ENCODE measurements around the gene SOX3.

The SOX3 gene

GRCh38 chrX:140500441-140500840 is 4.4 kb downstream of the SOX3 start:
- in situ Hi-C loops (cut with HindIII; ENCODE audit: low sequenced_read_pairs): loop anchor here (5.0 kb wide), 1 partner anchor 53 kb away; no protein-coding TSS in a partner anchor

DNA sequence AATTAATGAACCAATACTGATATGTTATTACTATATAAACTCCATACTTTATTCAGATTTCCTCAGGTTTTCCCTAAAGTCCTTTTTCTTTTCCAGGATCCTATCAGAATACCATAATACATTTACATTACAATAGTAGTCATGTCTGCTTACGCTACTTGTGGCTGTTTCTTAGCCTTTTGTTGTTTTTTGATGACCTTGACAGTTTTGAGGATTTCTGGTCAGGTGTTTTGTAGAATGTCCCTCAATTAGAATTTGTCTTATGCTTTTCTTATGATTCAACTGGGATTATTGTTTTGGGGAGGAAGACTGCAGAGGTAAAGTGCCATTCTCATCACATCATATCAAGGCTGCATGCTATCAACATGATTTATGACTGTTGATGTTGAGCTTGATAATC is 9.1 kb downstream of the SOX3 start:
- in situ Hi-C loops (cut with HindIII; ENCODE audit: low sequenced_read_pairs): no loop called here

GRCh38 chrX:140492066-140492994 is 12.5 kb downstream of the SOX3 start:
- in situ Hi-C loops (cut with HindIII; ENCODE audit: low sequenced_read_pairs): no loop called here

DNA sequence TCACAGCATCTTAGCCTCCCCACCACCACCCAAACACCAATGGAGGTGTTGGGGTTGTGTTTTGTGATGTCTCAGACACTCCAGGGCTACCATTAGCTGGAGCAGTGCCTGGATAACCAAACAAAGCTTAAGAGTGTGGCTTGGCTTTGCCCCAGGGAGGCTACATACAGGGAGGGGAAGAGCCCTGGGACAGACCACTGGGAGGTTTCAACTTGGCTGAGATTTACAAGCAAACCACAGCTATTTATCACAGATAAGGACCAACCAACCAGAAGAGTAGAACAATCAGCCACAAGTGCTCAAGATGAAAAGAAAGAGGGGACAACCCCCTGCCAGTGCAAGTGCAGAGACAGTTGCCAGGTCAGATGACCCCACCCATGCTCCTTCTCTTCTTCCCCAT is 24.1 kb downstream of the SOX3 start:
- in situ Hi-C loops (cut with HindIII; ENCODE audit: low sequenced_read_pairs): no loop called here

DNA sequence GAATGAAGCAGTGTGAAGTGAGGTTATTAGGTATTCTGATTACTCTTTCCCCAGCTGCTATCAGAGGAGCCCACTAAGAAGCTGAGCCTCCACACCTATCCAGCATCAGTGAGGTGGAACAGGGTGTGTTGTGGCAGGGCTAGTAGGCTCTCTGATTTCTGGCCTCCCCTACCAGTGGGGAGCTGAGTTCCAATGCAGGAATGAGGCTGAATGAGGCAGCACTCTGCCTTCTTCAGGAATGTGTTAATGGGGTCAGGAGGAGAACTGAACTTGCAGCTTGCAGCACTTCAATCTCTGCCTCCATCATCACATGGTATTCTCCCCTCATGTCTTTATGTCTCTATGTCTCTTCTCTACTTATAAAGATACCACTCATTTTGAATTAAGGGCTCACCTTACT is 26.9 kb downstream of the SOX3 start:
- in situ Hi-C loops (cut with HindIII; ENCODE audit: low sequenced_read_pairs): no loop called here

- in situ Hi-C loops (cut with HindIII; ENCODE audit: low sequenced_read_pairs): no loop called here
Observed at GRCh38 chrX:140475025-140475424, 29.8 kb downstream of the SOX3 start.

GRCh38 chrX:140467211-140467610 is 37.7 kb downstream of the SOX3 start:
- in situ Hi-C loops (cut with HindIII; ENCODE audit: low sequenced_read_pairs): no loop called here
